ENCODE measurements around the gene TRAPPC13.
"Not testable (repeated sequence)": the region's sequence is repeated elsewhere in the genome, so short reads cannot be mapped to it uniquely, and the experiment has no call there.

The TRAPPC13 gene

GRCh38 chr5:65611524-65611923 lies 13.3 kb upstream of the TRAPPC13 start:
- H4K20me1 ChIP-seq (ENCODE audit: insufficient read depth, low read length) = no peaks in the 10 kb centered on the region
- H3K27me3 ChIP-seq (replicated peaks; ENCODE audit: insufficient read depth, low read length) = no peaks in the 10 kb centered on the region
- no peak overlapping the region for H3K4me3 ChIP-seq (ENCODE audit: low read length)
- H3K4me2 ChIP-seq (ENCODE audit: low read depth, low read length) = no peak overlapping the region
- H3K9me2 ChIP-seq (replicated peaks; ENCODE audit: insufficient read depth, low read length) = no peaks in the 10 kb centered on the region
- no peak overlapping the region for H2AFZ ChIP-seq (ENCODE audit: low read length)
- H3K4me1 ChIP-seq (ENCODE audit: low read length) = no peaks in the 10 kb centered on the region
- DNase-seq = no peak
- TF ChIP-seq EZH2phosphoT487 (IDR thresholded peaks at IDR 0.05; ENCODE audit: low read length) = no peak
- no peak for TF ChIP-seq EZH2 (optimal IDR thresholded peaks at IDR 0.05; ENCODE audit: low read depth, low read length)
- TF ChIP-seq, protein P1, sequence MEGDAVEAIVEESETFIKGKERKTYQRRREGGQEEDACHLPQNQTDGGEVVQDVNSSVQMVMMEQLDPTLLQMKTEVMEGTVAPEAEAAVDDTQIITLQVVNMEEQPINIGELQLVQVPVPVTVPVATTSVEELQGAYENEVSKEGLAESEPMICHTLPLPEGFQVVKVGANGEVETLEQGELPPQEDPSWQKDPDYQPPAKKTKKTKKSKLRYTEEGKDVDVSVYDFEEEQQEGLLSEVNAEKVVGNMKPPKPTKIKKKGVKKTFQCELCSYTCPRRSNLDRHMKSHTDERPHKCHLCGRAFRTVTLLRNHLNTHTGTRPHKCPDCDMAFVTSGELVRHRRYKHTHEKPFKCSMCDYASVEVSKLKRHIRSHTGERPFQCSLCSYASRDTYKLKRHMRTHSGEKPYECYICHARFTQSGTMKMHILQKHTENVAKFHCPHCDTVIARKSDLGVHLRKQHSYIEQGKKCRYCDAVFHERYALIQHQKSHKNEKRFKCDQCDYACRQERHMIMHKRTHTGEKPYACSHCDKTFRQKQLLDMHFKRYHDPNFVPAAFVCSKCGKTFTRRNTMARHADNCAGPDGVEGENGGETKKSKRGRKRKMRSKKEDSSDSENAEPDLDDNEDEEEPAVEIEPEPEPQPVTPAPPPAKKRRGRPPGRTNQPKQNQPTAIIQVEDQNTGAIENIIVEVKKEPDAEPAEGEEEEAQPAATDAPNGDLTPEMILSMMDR (IDR thresholded peaks at IDR 0.05; ENCODE audit: low read length) = no peak
- 0 out of 2 replicates have a peak, but pooled peaks cover 4% of the 10 kb centered on the region for H3K79me2 ChIP-seq (ENCODE audit: low read length)
- no peaks in the 10 kb centered on the region for H3F3A ChIP-seq (ENCODE audit: insufficient read depth, low read length)
- no peaks in the 10 kb centered on the region for H3K9me3 ChIP-seq (replicated peaks; ENCODE audit: insufficient read depth, low read length)
- peaks cover 14% of the 10 kb centered on the region; the same call in 1 of the 2 replicates for H3K36me3 ChIP-seq (replicated peaks; ENCODE audit: insufficient read depth, low read length)
- no peak overlapping the region for H3K27ac ChIP-seq (ENCODE audit: low read length)
- H3K9ac ChIP-seq (ENCODE audit: low read length) = no peak overlapping the region

DNA sequence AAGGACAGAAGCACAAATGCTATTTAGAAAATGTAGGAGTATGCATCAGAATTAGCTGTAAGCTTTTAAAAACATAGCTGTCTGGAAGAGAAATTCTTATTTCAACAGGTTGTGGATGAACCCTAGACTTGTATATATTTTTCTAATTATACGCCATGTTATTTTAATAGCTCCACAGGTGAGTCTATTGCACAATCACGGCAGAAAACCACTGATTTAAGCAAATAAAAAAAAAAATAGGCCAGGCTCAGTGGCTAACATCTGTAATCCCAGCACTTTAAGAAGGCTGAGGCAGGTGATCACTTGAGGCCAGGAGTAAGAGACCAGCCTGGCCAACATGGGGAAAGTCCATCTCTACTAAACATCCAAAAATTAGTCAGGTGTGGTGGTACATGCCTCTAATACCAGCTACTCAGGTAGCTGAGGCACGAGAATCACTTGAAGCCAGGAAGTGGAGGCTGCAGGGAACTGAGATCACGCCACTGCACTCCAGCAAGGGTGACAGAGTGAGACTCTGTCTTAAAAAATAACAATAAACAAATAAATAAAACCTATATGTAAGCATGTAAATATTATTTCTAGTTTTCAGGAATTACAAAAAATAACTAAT lies 12.4 kb upstream of the TRAPPC13 start:
- H3K27me3 ChIP-seq (replicated peaks; ENCODE audit: insufficient read depth, low read length) = no peaks in the 10 kb centered on the region
- no peak overlapping the region for H3K27ac ChIP-seq (ENCODE audit: low read length)
- DNase-seq = no peak
- TF ChIP-seq, protein P1 (IDR thresholded peaks at IDR 0.05; ENCODE audit: low read length) = no peak
- TF ChIP-seq EZH2 (optimal IDR thresholded peaks at IDR 0.05; ENCODE audit: low read depth, low read length) (no peak), EZH2phosphoT487 (IDR thresholded peaks at IDR 0.05; ENCODE audit: low read length) (no peak)
- no peaks in the 10 kb centered on the region for H4K20me1 ChIP-seq (ENCODE audit: insufficient read depth, low read length)
- no peaks in the 10 kb centered on the region for H3F3A ChIP-seq (ENCODE audit: insufficient read depth, low read length)
- H2AFZ ChIP-seq (ENCODE audit: low read length) = no peak overlapping the region
- no peaks in the 10 kb centered on the region for H3K9me2 ChIP-seq (replicated peaks; ENCODE audit: insufficient read depth, low read length)
- no peak overlapping the region for H3K4me2 ChIP-seq (ENCODE audit: low read depth, low read length)
- H3K4me3 ChIP-seq (ENCODE audit: low read length) = no peak overlapping the region
- H3K9me3 ChIP-seq (replicated peaks; ENCODE audit: insufficient read depth, low read length) = no peaks in the 10 kb centered on the region
- H3K4me1 ChIP-seq (ENCODE audit: low read length) = no peaks in the 10 kb centered on the region
- H3K36me3 ChIP-seq (replicated peaks; ENCODE audit: insufficient read depth, low read length) = peaks cover 15% of the 10 kb centered on the region; the same call in 1 of the 2 replicates
- H3K79me2 ChIP-seq (ENCODE audit: low read length) = 0 out of 2 replicates have a peak, but pooled peaks cover 7% of the 10 kb centered on the region
- no peak overlapping the region for H3K9ac ChIP-seq (ENCODE audit: low read length)

- Histone ChIP-seq H3K27ac (ENCODE audit: low read length) (no peak overlapping the region), H3K9ac (ENCODE audit: low read length) (no peak overlapping the region), H3K79me2 (ENCODE audit: low read length) (peaks cover 61% of the 10 kb centered on the region), H3K4me1 (ENCODE audit: low read length) (peaks cover 13% of the 10 kb centered on the region; the same call in 1 of the 2 replicates), H3K36me3 (replicated peaks; ENCODE audit: insufficient read depth, low read length) (0 out of 2 replicates have a peak, but pooled peaks cover 8% of the 10 kb centered on the region), H3K27me3 (replicated peaks; ENCODE audit: insufficient read depth, low read length) (no peaks in the 10 kb centered on the region), H4K20me1 (ENCODE audit: insufficient read depth, low read length) (no peaks in the 10 kb centered on the region), H3K9me2 (replicated peaks; ENCODE audit: insufficient read depth, low read length) (no peaks in the 10 kb centered on the region), H3K9me3 (replicated peaks; ENCODE audit: insufficient read depth, low read length) (no peaks in the 10 kb centered on the region), H3F3A (ENCODE audit: insufficient read depth, low read length) (0 out of 2 replicates have a peak, but pooled peaks cover 4% of the 10 kb centered on the region), H3K4me3 (ENCODE audit: low read length) (no peak overlapping the region), H2AFZ (ENCODE audit: low read length) (no peak overlapping the region), H3K4me2 (ENCODE audit: low read depth, low read length) (no peak overlapping the region)
- no peak for DNase-seq
- TF ChIP-seq, protein P1 (IDR thresholded peaks at IDR 0.05; ENCODE audit: low read length) = no peak
- no peak for TF ChIP-seq EZH2phosphoT487 (IDR thresholded peaks at IDR 0.05; ENCODE audit: low read length)
- TF ChIP-seq EZH2 (optimal IDR thresholded peaks at IDR 0.05; ENCODE audit: low read depth, low read length) = no peak
Measured at GRCh38 chr5:65620021-65620420, 4.8 kb upstream of the TRAPPC13 start.

GRCh38 chr5:65621961-65622360 lies 2.9 kb upstream of the TRAPPC13 start:
- H3K9me3 ChIP-seq (replicated peaks; ENCODE audit: insufficient read depth, low read length); H3K27ac ChIP-seq (ENCODE audit: low read length); DNase-seq; H3K9ac ChIP-seq (ENCODE audit: low read length); H4K20me1 ChIP-seq (ENCODE audit: insufficient read depth, low read length); H3K4me3 ChIP-seq (ENCODE audit: low read length); H3K9me2 ChIP-seq (replicated peaks; ENCODE audit: insufficient read depth, low read length); H3K36me3 ChIP-seq (replicated peaks; ENCODE audit: insufficient read depth, low read length); H2AFZ ChIP-seq (ENCODE audit: low read length); H3F3A ChIP-seq (ENCODE audit: insufficient read depth, low read length); H3K4me2 ChIP-seq (ENCODE audit: low read depth, low read length); H3K27me3 ChIP-seq (replicated peaks; ENCODE audit: insufficient read depth, low read length): not testable (repeated sequence)
- Histone ChIP-seq H3K4me1 (ENCODE audit: low read length) (peaks cover 20% of the 10 kb centered on the region; the same call in 1 of the 2 replicates), H3K79me2 (ENCODE audit: low read length) (peaks cover 72% of the 10 kb centered on the region)
